Endothelial cell of hepatic sinusoid (primary cell): ENCODE measurements around the gene HSPA8.

ENCODE experiments used
- in situ Hi-C: cut with HindIII; loops from 2 replicates; pipeline ENCODE4 v1.10.0; 2017; ENCODE audit warnings: low sequenced_read_pairs

Gene HSPA8

GRCh38 chr11:123051146-123051545, 10.8 kb downstream of the HSPA8 start:
- in situ Hi-C loops = no loop called here

GRCh38 chr11:123047947-123048293, 14.0 kb downstream of the HSPA8 start:
- in situ Hi-C loops = no loop called here

- in situ Hi-C loops = no loop called here
These were observed 14.5 kb downstream of the HSPA8 start for GRCh38 chr11:123047266-123047946.

- in situ Hi-C loops = no loop called here
These were observed 15.3 kb downstream of the HSPA8 start for GRCh38 chr11:123046473-123047259.

GRCh38 chr11:123045101-123045500, 16.8 kb downstream of the HSPA8 start:
- in situ Hi-C loops = no loop called here

- in situ Hi-C loops = no loop called here
These were observed 20.8 kb downstream of the HSPA8 start for GRCh38 chr11:123041185-123041584.

GRCh38 chr11:123040111-123040432, 21.9 kb downstream of the HSPA8 start:
- in situ Hi-C loops = no loop called here

- in situ Hi-C loops = loop anchor here (5.0 kb wide), 1 partner anchor 179 kb away; no protein-coding TSS in a partner anchor
These were observed 26.1 kb downstream of the HSPA8 start for GRCh38 chr11:123035831-123036230.

GRCh38 chr11:123034597-123034996, 27.3 kb downstream of the HSPA8 start:
- in situ Hi-C loops = no loop called here

- in situ Hi-C loops = no loop called here
These were observed 28.0 kb downstream of the HSPA8 start for GRCh38 chr11:123033895-123034294.

- in situ Hi-C loops = no loop called here
These were observed 31.4 kb downstream of the HSPA8 start for GRCh38 chr11:123030517-123030916.

GRCh38 chr11:123020968-123021367, 41.0 kb downstream of the HSPA8 start:
- in situ Hi-C loops = no loop called here

GRCh38 chr11:123018702-123019101, 43.2 kb downstream of the HSPA8 start:
- in situ Hi-C loops = no loop called here

GRCh38 chr11:123011510-123011909, 50.4 kb downstream of the HSPA8 start:
- in situ Hi-C loops = no loop called here
